ENCODE data around the gene PLAGL2. TPM values are rescaled to one million over a fixed set of nuclear protein-coding genes. Genes with fewer than 3 reads are reported as not detected.
"Not testable (repeated sequence)": the region's sequence is repeated elsewhere in the genome, so short reads cannot be mapped to it uniquely, and the experiment has no call there.

Gene PLAGL2
- total RNA-seq, 1 donor from 2014 or later, result 11.0 TPM

GRCh38 chr20:32203356-32204204, 4.0 kb downstream of the PLAGL2 start:
- ATAC-seq, result peak; percentile 72

GRCh38 chr20:32201977-32202363, 5.6 kb downstream of the PLAGL2 start:
- no peak for ATAC-seq

DNA sequence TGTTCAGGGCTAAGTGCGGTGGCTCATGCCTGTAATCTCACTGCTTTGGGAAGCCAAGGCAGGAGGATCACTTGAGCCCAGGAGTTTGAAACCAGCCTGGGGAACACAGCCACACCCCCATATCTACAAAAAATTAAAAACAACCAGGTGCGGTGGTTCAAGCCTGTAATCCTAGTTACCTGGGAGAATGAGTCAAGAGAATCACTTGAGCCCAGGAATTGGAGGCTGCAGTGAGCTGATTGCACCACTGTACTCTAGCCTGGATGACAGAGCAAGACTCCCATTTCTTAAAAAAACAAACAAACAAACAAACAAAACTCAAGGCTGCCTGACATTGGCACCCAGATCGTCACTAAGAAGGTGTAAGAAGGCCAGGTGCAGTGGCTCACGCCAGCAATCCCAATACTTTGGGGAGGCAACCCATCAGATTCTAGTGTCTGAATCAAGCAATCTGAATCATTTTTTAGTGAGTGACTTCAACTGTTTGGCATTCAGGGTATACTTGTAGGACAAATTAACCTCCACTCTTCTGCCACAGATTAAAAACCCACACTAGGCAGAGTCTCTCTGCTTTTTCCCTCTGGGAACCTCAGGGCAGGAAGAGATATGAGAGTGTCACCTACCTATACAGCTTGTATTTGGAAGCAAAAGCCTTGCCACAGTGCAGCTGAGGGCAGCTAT, 6.1 kb downstream of the PLAGL2 start:
- ATAC-seq, result no peak

- ATAC-seq, result no peak
Measured at GRCh38 chr20:32199006-32199405, 8.5 kb downstream of the PLAGL2 start.

GRCh38 chr20:32197136-32197535, 10.4 kb downstream of the PLAGL2 start:
- not testable (repeated sequence) for ATAC-seq

DNA sequence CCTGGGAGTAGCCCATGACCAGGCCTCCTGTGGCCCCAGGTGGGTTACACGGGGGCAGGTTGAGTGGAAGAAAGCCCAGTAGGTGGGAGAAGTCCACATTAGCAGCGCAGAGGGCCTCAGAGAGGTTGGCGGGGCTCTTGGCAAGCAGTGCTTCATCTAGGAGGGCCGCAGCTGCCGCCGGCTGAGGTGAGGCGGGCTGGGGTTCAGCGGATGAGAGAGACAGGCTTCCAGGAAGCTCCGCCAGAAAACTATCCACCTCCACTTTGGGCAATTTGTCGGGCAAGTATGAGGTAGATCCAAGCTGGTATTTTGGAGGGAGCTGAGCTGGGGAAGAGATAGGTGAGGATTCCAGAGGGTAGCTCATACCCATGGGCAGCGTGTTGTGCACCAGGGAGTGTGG, 10.9 kb downstream of the PLAGL2 start:
- not testable (repeated sequence) for ATAC-seq

GRCh38 chr20:32195581-32195980, 12.0 kb downstream of the PLAGL2 start:
- ATAC-seq, result no peak

- ATAC-seq, result no peak
Measured at GRCh38 chr20:32193996-32194395, 13.5 kb downstream of the PLAGL2 start.

DNA sequence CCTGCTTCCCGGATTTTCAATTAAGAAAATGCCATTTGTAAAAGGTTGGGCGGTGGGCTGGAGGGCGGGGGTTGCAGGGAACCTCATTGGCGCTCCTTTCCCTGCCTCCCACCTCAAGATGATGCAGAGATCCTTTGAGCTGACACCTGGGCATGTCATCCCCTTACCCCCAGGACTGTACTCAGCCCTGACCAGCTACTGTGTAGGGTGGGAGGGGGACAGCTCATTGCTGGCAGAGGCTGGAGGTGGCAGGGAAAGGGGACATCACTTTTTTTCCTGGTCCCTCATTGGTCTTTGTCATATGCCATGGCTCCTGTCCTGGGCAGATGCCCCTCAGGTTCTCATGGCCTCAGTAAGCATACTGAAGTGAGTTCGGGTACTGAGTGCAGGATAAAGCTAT, 14.2 kb downstream of the PLAGL2 start:
- not testable (repeated sequence) for ATAC-seq

DNA sequence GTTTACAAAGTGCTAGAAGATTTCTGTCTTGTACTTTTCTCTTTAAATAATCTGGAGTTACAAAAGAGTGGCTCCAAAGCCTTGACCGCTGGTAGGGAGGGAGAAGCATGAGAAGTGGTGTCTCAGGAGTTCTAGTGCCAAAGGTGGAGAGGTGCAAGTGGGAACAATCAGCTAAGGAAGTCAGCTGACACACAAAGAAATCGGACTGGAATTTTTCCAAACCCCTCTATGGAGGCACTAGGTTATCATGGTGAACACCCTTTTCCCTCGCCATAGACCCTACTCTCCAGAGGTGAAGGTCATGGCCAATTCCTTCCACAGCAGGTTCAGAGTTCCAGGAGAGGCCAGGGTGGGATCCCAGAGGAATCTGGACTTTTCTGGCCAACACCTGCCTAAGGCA, 14.8 kb downstream of the PLAGL2 start:
- no peak for ATAC-seq

GRCh38 chr20:32191873-32192272, 15.7 kb downstream of the PLAGL2 start:
- ATAC-seq, result no peak

DNA sequence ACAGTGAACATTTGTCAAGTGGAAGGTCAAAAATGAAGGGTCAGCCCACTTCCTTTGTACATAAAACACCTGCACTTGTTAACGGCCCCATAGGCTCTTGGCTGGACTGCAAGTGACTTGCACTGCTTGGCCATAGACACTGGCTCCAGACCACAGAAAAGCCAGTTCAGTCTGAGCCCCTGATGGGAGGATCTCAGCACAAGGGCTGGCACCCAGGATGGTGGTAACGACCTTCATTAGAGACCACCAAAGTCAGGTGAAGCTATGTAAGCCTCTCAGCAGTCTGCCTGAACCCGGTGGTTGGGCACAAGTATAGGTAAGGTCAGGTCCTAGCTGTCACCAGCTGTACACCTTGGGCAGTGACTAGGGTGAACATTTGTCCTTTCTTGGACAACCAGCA, 16.1 kb downstream of the PLAGL2 start:
- ATAC-seq, result peak; percentile 5

- no peak for ATAC-seq
Measured at GRCh38 chr20:32190616-32191415, 16.7 kb downstream of the PLAGL2 start.

- peak; percentile 35 for ATAC-seq
Measured at GRCh38 chr20:32189691-32190615, 17.6 kb downstream of the PLAGL2 start.

DNA sequence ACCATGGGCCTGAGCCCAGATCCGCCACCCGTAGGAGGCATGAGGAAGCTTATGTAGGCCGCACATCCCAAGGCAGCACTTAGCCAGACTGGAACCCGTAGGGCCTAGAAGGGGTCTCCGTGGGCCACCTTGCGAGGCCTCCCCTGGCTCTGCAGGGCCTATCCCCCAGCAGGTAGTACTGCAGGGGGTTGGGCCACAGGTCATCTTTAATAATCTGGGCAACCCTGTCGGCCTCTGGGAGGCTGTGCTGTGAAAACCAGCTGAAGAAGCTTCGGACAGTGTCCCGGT, 18.5 kb downstream of the PLAGL2 start:
- peak; percentile 7 for ATAC-seq

GRCh38 chr20:32188376-32189122, 19.0 kb downstream of the PLAGL2 start:
- no peak for ATAC-seq

DNA sequence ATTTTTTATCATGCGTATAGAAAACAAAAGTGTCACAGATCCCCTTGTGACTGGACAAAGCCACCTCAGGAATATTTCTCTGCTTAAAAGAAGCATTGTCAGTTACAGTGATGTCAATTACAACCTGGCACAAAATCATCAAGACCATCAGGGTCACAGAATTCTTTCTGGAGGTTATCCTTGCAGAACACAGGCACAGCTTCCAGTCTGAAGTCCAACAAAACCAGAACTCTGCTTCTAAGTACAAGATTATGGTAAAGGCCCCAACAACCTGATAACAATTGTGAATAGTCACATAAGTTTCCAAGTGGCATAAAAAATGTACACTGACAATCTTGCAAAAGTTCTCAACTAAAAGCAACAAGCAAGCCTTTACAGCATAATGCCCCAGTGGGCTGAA, 21.0 kb downstream of the PLAGL2 start:
- no peak for ATAC-seq

- no peak for ATAC-seq
Measured at GRCh38 chr20:32184961-32185603, 22.5 kb downstream of the PLAGL2 start.

DNA sequence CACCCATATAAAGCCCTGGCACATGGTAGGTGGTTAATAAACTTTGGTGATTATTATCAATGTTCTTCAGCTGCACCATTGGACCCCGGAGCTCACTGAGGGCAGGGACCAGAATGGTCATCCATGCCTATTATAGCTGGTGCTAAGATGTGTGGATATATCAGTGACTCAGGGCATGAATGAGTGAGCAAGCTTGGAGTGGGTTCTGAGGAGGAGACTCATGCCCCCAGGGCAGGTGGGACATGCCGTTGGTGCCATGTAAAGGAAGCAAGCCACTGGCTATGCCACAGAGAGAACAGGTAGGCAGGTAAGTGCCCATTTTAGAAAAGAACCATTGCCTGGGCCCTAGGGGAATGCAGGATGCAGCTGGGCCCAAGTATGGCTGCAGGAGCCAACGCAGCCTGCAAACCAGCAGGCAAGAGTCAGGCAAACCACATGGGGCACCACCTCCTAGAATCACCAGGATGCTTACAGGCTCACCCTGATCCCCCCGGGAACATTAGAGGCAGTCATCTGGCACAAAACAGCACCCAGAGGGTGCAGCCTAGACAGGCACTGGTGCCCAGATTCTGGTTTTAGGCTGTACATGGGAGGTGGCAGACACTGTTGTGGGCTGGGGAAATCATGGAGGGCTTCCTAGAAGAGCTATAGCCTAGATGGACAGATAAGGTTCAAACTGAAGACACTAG, 23.5 kb downstream of the PLAGL2 start:
- ATAC-seq, result no peak

DNA sequence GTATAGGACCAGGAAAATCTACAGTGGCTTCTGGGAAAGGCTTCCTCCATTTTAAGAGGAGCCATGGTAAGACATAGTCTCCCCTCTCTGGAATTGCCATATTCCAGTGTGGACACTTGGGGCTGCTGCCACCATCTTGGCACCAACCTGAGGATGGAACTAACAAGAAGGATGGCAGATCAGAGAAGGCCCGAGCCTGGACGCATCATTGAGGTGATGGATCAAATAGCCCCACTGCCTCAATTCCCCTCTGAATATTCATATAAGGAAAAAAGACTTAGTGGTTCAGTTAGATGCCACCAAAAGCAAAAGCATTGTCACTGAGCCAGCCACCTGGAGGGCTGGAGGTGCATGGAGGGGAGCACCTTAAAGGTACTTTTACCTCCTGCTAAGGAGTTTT, 25.9 kb downstream of the PLAGL2 start:
- ATAC-seq, result no peak

Measured in esophagus mucosa (tissue), 1 donor.